ENCODE measurements around the gene ERG. TPM values are rescaled to one million over a fixed set of nuclear protein-coding genes. Genes with fewer than 3 reads are reported as not detected.

The ERG gene
- total and polyA plus RNA-seq, 9 of the 15 experiments (the other 6 are each of a cell fraction or from before 2014, with no cell fraction given) = 0.06 TPM; not detected in 8

GRCh38 chr21:38384238-38384560, 114.1 kb downstream of the ERG start:
- FAIRE-seq = no peak
- no peaks in the 10 kb centered on the region for H3K9me1 ChIP-seq (ENCODE audit: control insufficient read depth, insufficient read depth, low read length)
- WGBS (ENCODE audit: insufficient coverage, low coverage, missing lambda C conversion rate) = 0% methylated on average over 8 of the region's 8 CpGs
- ChIA-PET CTCF (ENCODE audit: low intra/inter-chr PET ratio) (interaction anchor here (0.6 kb wide), 1 partner anchor 213 kb away, joined by 3 read pairs; no protein-coding TSS in a partner anchor), POLR2A (no interaction called here)
- no peak overlapping the region for H3K9ac ChIP-seq (ENCODE audit: insufficient read depth in 1 of 2, low read depth in 2 of 2, low read length in 2 of 2)
- in situ Hi-C loops (cut with MboI) (no loop called here), intact Hi-C loops (cut with micrococcal nuclease) (no loop called here)
- H3K27me3 ChIP-seq (ENCODE audit: control insufficient read depth in 2 of 2, insufficient read depth in 2 of 2, low read length in 2 of 2) = peaks cover 30 to 33% of the 10 kb centered on the region in 2 experiments; a peak in 4 of 5 replicates
- no peak overlapping the region for H3K4me2 ChIP-seq (ENCODE audit: insufficient read depth, low read length)
- ATAC-seq = no peak
- no peak for DNase-seq (ENCODE audit: extremely low read depth in 1 of 4, low spot score in 3 of 4)
- BruUV-seq (replicated peaks) = no TSS peak
- TF ChIP-seq WHSC1 (IDR thresholded peaks at IDR 0.05; ENCODE audit: low read length) = no peak
- no peak for TF ChIP-seq POLR3G (IDR thresholded peaks at IDR 0.05; ENCODE audit: extremely low read depth, insufficient read length, insufficient replicate concordance)
- TF ChIP-seq ZNF121 (CRISPR knock-in tag; conservative IDR thresholded peaks at IDR 0.05) = no peak
- no peak for TF ChIP-seq PHF8 (IDR thresholded peaks at IDR 0.05; ENCODE audit: borderline replicate concordance, low read length)
- no peak for TF ChIP-seq GATAD2B (IDR thresholded peaks at IDR 0.05; ENCODE audit: borderline replicate concordance)
- TF ChIP-seq AFF4 (CRISPR knock-in tag; IDR thresholded peaks at IDR 0.05) = no peak
- no peak for TF ChIP-seq ZNF668 (CRISPR knock-in tag; IDR thresholded peaks at IDR 0.05)
- no peak for TF ChIP-seq TEAD1 (CRISPR knock-in tag; IDR thresholded peaks at IDR 0.05)
- TF ChIP-seq SNAPC5 (CRISPR knock-in tag; IDR thresholded peaks at IDR 0.05) = no peak
- TF ChIP-seq PHF20 (IDR thresholded peaks at IDR 0.05; ENCODE audit: partially characterized antibody) = no peak
- TF ChIP-seq MYBL2 (IDR thresholded peaks at IDR 0.05; ENCODE audit: low read depth) = no peak
- no peak for TF ChIP-seq MYBL2 (CRISPR knock-in tag; IDR thresholded peaks at IDR 0.05; ENCODE audit: borderline replicate concordance)
- TF ChIP-seq RCOR1 (IDR thresholded peaks at IDR 0.05; ENCODE audit: borderline replicate concordance in 1 of 2, low read depth in 2 of 2, low read length in 2 of 2) = no peak
- TF ChIP-seq MEF2A (IDR thresholded peaks at IDR 0.05; ENCODE audit: control insufficient read depth, low read depth, low read length) = no peak
- no peak for TF ChIP-seq TCF3 (CRISPR knock-in tag; IDR thresholded peaks at IDR 0.05)
- no peak overlapping the region for H2AFZ ChIP-seq (ENCODE audit: low read depth, low read length)
- H3K36me3 ChIP-seq (ENCODE audit: control insufficient read depth, insufficient read depth, low read length) = no peaks in the 10 kb centered on the region
- no peaks in the 10 kb centered on the region for H3K4me1 ChIP-seq (replicated peaks in 1 of 2; ENCODE audit: control insufficient read depth in 2 of 2, insufficient read depth in 2 of 2, low read length in 2 of 2)
- no peaks in the 10 kb centered on the region for H4K20me1 ChIP-seq (replicated peaks; ENCODE audit: control insufficient read depth, insufficient read depth, low read length)
- no peak overlapping the region for H3K27ac ChIP-seq (ENCODE audit: extremely low read depth, low read depth, low read length)
- H3K4me3 ChIP-seq = no peak overlapping the region
- H3K9me3 ChIP-seq (replicated peaks; ENCODE audit: control insufficient read depth, insufficient read depth, low read depth, low read length) = no peaks in the 10 kb centered on the region
- H3K79me2 ChIP-seq (ENCODE audit: control insufficient read depth, insufficient read depth, low read length) = no peaks in the 10 kb centered on the region
